IMR-90 (cell line): ENCODE results near the gene COL24A1. TPM values are rescaled to one million over a fixed set of nuclear protein-coding genes. Genes with fewer than 3 reads are reported as not detected.

Experiments used
- ATAC-seq: fragments of 200-7000 bp; cut with Tn5 transposase; 2 replicates; pipeline ENCODE4 v1.9.1; 2020; ENCODE audit warnings: low read depth, mild to moderate bottlenecking, moderate library complexity
- BruUV-seq: library from RNA; stranded (reverse); fragments of 400-500 nt; replicated peaks from 2 replicates; lab custom pipeline; 2021; lab: Mats Ljungman, UMichigan
- CTCF ChIA-PET: fragments of 300-600 bp; formaldehyde crosslinking; extraction: SDS; loops from one replicate; lab custom pipeline; 2021; ENCODE audit warnings: antibody characterized with exemption; lab: Yijun Ruan, JAX
- POLR2A ChIA-PET: fragments of 300-600 bp; sonication (Branson Sonifier 250); formaldehyde crosslinking; loops from one replicate; lab custom pipeline; 2022; ENCODE audit warnings: antibody characterized with exemption; ENCODE audit not compliant: unreplicated experiment; lab: Charles Lee
- DNase-seq: peaks from one replicate; pipeline ENCODE4 v3.0.0; 2013
- H2AFZ ChIP-seq: replicated peaks from 2 replicates; pipeline ENCODE3; 2013; ENCODE audit warnings: low read length, mild to moderate bottlenecking; ENCODE audit not compliant: poor library complexity
- H2AK5ac ChIP-seq: 2 replicates; pipeline ENCODE4 v1.6.1; 2013; ENCODE audit warnings: low read depth, low read length, inconsistent platforms
- H2AK9ac ChIP-seq: replicated peaks from 2 replicates; pipeline ENCODE3; 2013; ENCODE audit warnings: mild to moderate bottlenecking, low read depth, low read length, moderate library complexity; ENCODE audit not compliant: poor library complexity
- H2BK120ac ChIP-seq: 2 replicates; pipeline ENCODE4 v1.6.1; 2013; ENCODE audit warnings: low read depth, low read length, inconsistent platforms
- H2BK15ac ChIP-seq: 3 replicates; pipeline ENCODE4 v1.6.1; 2013; ENCODE audit warnings: low read depth, low read length, inconsistent platforms
- H2BK20ac ChIP-seq: 2 replicates; pipeline ENCODE4 v1.6.1; 2013; ENCODE audit warnings: low read depth, mild to moderate bottlenecking, inconsistent platforms, low read length, moderate library complexity
- H2BK5ac ChIP-seq: 2 replicates; pipeline ENCODE4 v1.6.1; 2013; ENCODE audit warnings: mild to moderate bottlenecking, low read depth, low read length, inconsistent platforms; ENCODE audit not compliant: poor library complexity, severe bottlenecking
- H3K14ac ChIP-seq: replicated peaks from 2 replicates; pipeline ENCODE4 v1.6.1; 2013; ENCODE audit warnings: low read depth, low read length, inconsistent platforms
- H3K18ac ChIP-seq: 2 replicates; pipeline ENCODE4 v1.6.1; 2013; ENCODE audit warnings: low read depth, low read length, control low read depth
- H3K23ac ChIP-seq: 2 replicates; pipeline ENCODE4 v1.6.1; 2013; ENCODE audit warnings: low read depth, low read length, inconsistent platforms
- H3K27ac ChIP-seq: 2 replicates; pipeline ENCODE4 v1.5.1; 2013; ENCODE audit warnings: mild to moderate bottlenecking, control low read depth, low read length; ENCODE audit not compliant: insufficient read depth
- H3K27me3 ChIP-seq: 2 replicates; pipeline ENCODE4 v1.6.1; 2013; ENCODE audit warnings: low read length; ENCODE audit not compliant: control insufficient read depth, insufficient read depth
- H3K36me3 ChIP-seq: 2 replicates; pipeline ENCODE4 v1.6.1; 2013; ENCODE audit warnings: low read length, mixed read lengths; ENCODE audit not compliant: control insufficient read depth, insufficient read depth
- H3K4ac ChIP-seq: 2 replicates; pipeline ENCODE4 v1.6.1; 2013; ENCODE audit warnings: low read depth, low read length, inconsistent platforms
- H3K4me1 ChIP-seq: 2 replicates; pipeline ENCODE4 v1.6.1; 2013; ENCODE audit warnings: low read length, mixed read lengths; ENCODE audit not compliant: control insufficient read depth, insufficient read depth
- H3K4me2 ChIP-seq: 2 replicates; pipeline ENCODE4 v1.6.1; 2013; ENCODE audit warnings: low read depth, mild to moderate bottlenecking, control low read depth, low read length, moderate library complexity
- H3K4me3 ChIP-seq: 2 replicates; pipeline ENCODE4 v1.5.1; 2013; ENCODE audit warnings: low read depth, mild to moderate bottlenecking, control low read depth, low read length, moderate library complexity; ENCODE audit not compliant: insufficient read depth
- H3K56ac ChIP-seq: 2 replicates; pipeline ENCODE4 v1.6.1; 2013; ENCODE audit warnings: low read length, inconsistent platforms; ENCODE audit not compliant: insufficient read depth; ENCODE audit errors: extremely low read depth
- H3K79me1 ChIP-seq, 2 experiments: 2 replicates each; pipeline ENCODE4 v1.6.1; 2013; ENCODE audit warnings: low read length in 2 of 2, inconsistent platforms in 1 of 2, low read depth in 1 of 2
- H3K9ac ChIP-seq: 2 replicates; pipeline ENCODE4 v1.6.1; 2013; ENCODE audit warnings: low read depth, low read length, control low read depth
- H3K9me1 ChIP-seq: 2 replicates; pipeline ENCODE4 v1.6.1; 2013; ENCODE audit warnings: low read length, inconsistent platforms; ENCODE audit not compliant: insufficient read depth
- H3K9me3 ChIP-seq: 2 replicates; pipeline ENCODE4 v1.6.1; 2013; ENCODE audit warnings: low read length; ENCODE audit not compliant: control insufficient read depth, insufficient read depth
- H4K20me1 ChIP-seq: 2 replicates; pipeline ENCODE4 v1.6.1; 2013; ENCODE audit warnings: low read length, inconsistent platforms; ENCODE audit not compliant: insufficient read depth
- H4K5ac ChIP-seq: 2 replicates; pipeline ENCODE4 v1.6.1; 2013; ENCODE audit warnings: mild to moderate bottlenecking, low read depth, low read length, control low read depth
- H4K8ac ChIP-seq, 2 experiments: 2 replicates each; pipeline ENCODE4 v1.6.1; 2013; ENCODE audit warnings: low read depth in 2 of 2, low read length in 2 of 2, control low read depth in 1 of 2, inconsistent platforms in 1 of 2
- H4K91ac ChIP-seq: 2 replicates; pipeline ENCODE4 v1.6.1; 2013; ENCODE audit warnings: low read depth, low read length, inconsistent platforms; ENCODE audit not compliant: insufficient read depth
- CEBPB ChIP-seq: IDR thresholded peaks from 2 replicates; pipeline ENCODE4 v1.6.1; 2012; ENCODE audit warnings: low read depth, low read length, improper control_type of control experiment
- CHD1 ChIP-seq: IDR thresholded peaks from 2 replicates; pipeline ENCODE4 v1.6.1; 2012; ENCODE audit warnings: low read depth, low read length, improper control_type of control experiment
- CTCF ChIP-seq: conservative IDR thresholded peaks from 2 replicates; pipeline ENCODE4 v1.5.1; 2012; ENCODE audit warnings: mild to moderate bottlenecking, low read depth, low read length, improper control_type of control experiment
- ELK1 ChIP-seq: fragments of 150-350 bp; IDR thresholded peaks from 2 replicates; pipeline ENCODE4 v1.6.1; 2016; ENCODE audit warnings: low read depth, mild to moderate bottlenecking, low read length, moderate library complexity, borderline replicate concordance
- MAFK ChIP-seq: IDR thresholded peaks from 2 replicates; pipeline ENCODE4 v1.6.1; 2012; ENCODE audit warnings: low read depth, low read length, improper control_type of control experiment
- MAZ ChIP-seq: IDR thresholded peaks from 2 replicates; pipeline ENCODE4 v1.6.1; 2012; ENCODE audit warnings: low read depth, mild to moderate bottlenecking, low read length, improper control_type of control experiment, moderate library complexity, borderline replicate concordance
- NFE2L2 ChIP-seq: fragments of 150-350 bp; IDR thresholded peaks from 2 replicates; pipeline ENCODE4 v1.6.1; 2016; ENCODE audit warnings: low read depth, mild to moderate bottlenecking, low read length
- POLR2A ChIP-seq: IDR thresholded peaks from 2 replicates; pipeline ENCODE4 v1.6.1; 2012; ENCODE audit warnings: mild to moderate bottlenecking, low read depth, low read length
- RCOR1 ChIP-seq: IDR thresholded peaks from 2 replicates; pipeline ENCODE4 v1.6.1; 2012; ENCODE audit warnings: mild to moderate bottlenecking, low read length, improper control_type of control experiment; ENCODE audit not compliant: insufficient replicate concordance
- RFX5 ChIP-seq: IDR thresholded peaks from 2 replicates; pipeline ENCODE4 v1.8.0; 2012; ENCODE audit warnings: low read depth, mild to moderate bottlenecking, low read length, moderate library complexity
- SMC3 ChIP-seq: fragments of 150-350 bp; IDR thresholded peaks from 2 replicates; pipeline ENCODE4 v1.6.1; 2016; ENCODE audit warnings: low read depth, mild to moderate bottlenecking, antibody characterized with exemption, low read length, moderate library complexity
- USF2 ChIP-seq: fragments of 150-350 bp; IDR thresholded peaks from 2 replicates; pipeline ENCODE4 v1.6.1; 2017; ENCODE audit warnings: mild to moderate bottlenecking, antibody characterized with exemption, low read length, low read depth
- WGBS, 2 experiments: methylation state at CpG; one replicate each; pipeline versions ENCODE4 v1.1.5 to v1.1.7; 2013; ENCODE audit warnings: missing lambda C conversion rate in 2 of 2; ENCODE audit not compliant: insufficient read length in 1 of 2; ENCODE audit errors: extremely low coverage in 2 of 2; 5-methylcytosine and 5-hydroxymethylcytosine counted together
- dilution Hi-C: fragments of 300-500 bp; cut with HindIII; formaldehyde crosslinking; loops from one replicate; pipeline ENCODE4 v1.14.3; 2018; ENCODE audit warnings: low sequenced_read_pairs; ENCODE audit not compliant: unreplicated experiment
- in situ Hi-C: fragments of 300-500 bp; cut with MboI; formaldehyde crosslinking; loops from 3 replicates; pipeline ENCODE4 v1.14.3; 2019; ENCODE audit warnings: low sequenced_read_pairs, inconsistent platforms, mixed read lengths
- intact Hi-C: fragments of 100-400 bp; cut with micrococcal nuclease; formaldehyde crosslinking; loops from 2 replicates; pipeline ENCODE4 v1.10.0; 2022
- polyA plus RNA-seq, 3 experiments: library from polyadenylated mRNA; depleted of rRNA; stranded (reverse); fragments of >200 nt; gene quantifications; 2 replicates each; pipeline ENCODE4 v1.2.3, GENCODE V29; 2012; ENCODE audit warnings: low replicate concordance in 1 of 3
- total RNA-seq: library from RNA; depleted of rRNA; stranded (reverse); fragments of >200 nt; gene quantifications from 2 replicates; pipeline ENCODE4 v1.2.3, GENCODE V29; 2012

The COL24A1 gene
- total and polyA plus RNA-seq, 2 of the 4 experiments (the other 2 are of a cell fraction), result 1.4 to 2.2 TPM

GRCh38 chr1:85889870-85890269 lies 266.7 kb downstream of the COL24A1 start:
- H3K36me3 ChIP-seq, result no peaks in the 10 kb centered on the region
- H3K4ac ChIP-seq, result no peak overlapping the region
- in situ Hi-C loops (loop anchor here (5.0 to 25.0 kb wide), 3 partner anchors 178 to 465 kb away; partner anchors contain the start of gene ZNHIT6), intact Hi-C loops (loop anchor here (5.0 to 10.0 kb wide), 2 partner anchors 275 to 467 kb away; no protein-coding TSS in a partner anchor), dilution Hi-C loops (no loop called here)
- H4K20me1 ChIP-seq, result no peaks in the 10 kb centered on the region
- no peak overlapping the region for H3K14ac ChIP-seq
- no peak overlapping the region for H3K4me2 ChIP-seq
- no peak overlapping the region for H2BK20ac ChIP-seq
- no peak overlapping the region for H4K5ac ChIP-seq
- no peaks in the 10 kb centered on the region for H3K79me1 ChIP-seq
- no peak overlapping the region for H2AFZ ChIP-seq
- TF ChIP-seq ELK1 (no peak), CEBPB (no peak), USF2 (no peak), RFX5 (no peak), CTCF (no peak), POLR2A (no peak), CHD1 (no peak), MAZ (no peak), SMC3 (no peak), MAFK (no peak), RCOR1 (no peak), NFE2L2 (no peak)
- H3K56ac ChIP-seq, result no peak overlapping the region
- H3K27me3 ChIP-seq, result no peaks in the 10 kb centered on the region
- H3K23ac ChIP-seq, result no peak overlapping the region
- no TSS peak for BruUV-seq
- no peak for DNase-seq
- no peak overlapping the region for H3K9ac ChIP-seq
- no peaks in the 10 kb centered on the region for H3K9me3 ChIP-seq
- ATAC-seq, result no peak
- no peak overlapping the region for H4K8ac ChIP-seq
- ChIA-PET CTCF (no interaction called here), POLR2A (no interaction called here)
- no peak overlapping the region for H3K18ac ChIP-seq
- no peak overlapping the region for H2AK9ac ChIP-seq
- no peaks in the 10 kb centered on the region for H3K4me1 ChIP-seq
- no peak overlapping the region for H4K91ac ChIP-seq
- no peak overlapping the region for H2BK5ac ChIP-seq
- WGBS, 2 experiments, result no CpG with 5 or more reads among the region's 2 CpGs
- H3K27ac ChIP-seq, result no peak overlapping the region
- H3K9me1 ChIP-seq, result no peaks in the 10 kb centered on the region
- no peak overlapping the region for H2BK120ac ChIP-seq
- H2AK5ac ChIP-seq, result no peak overlapping the region
- H2BK15ac ChIP-seq, result no peak overlapping the region
- no peak overlapping the region for H3K4me3 ChIP-seq
